ENCODE measurements around the gene CCDC149. TPM values are rescaled to one million over a fixed set of nuclear protein-coding genes. Genes with fewer than 3 reads are reported as not detected.
"Not testable (repeated sequence)": the region's sequence is repeated elsewhere in the genome, so short reads cannot be mapped to it uniquely, and the experiment has no call there.

The CCDC149 gene
- total and polyA plus RNA-seq, 9 of the 15 experiments (the other 6 are each of a cell fraction or from before 2014, with no cell fraction given): 0.04 to 0.18 TPM; not detected in 7

GRCh38 chr4:24909606-24910005, 3.2 kb downstream of the CCDC149 start:
- TF ChIP-seq ZFP36 (IDR thresholded peaks at IDR 0.05; ENCODE audit: low read depth, low read length, partially characterized antibody): peak; percentile 9
- peak; percentile 99 for TF ChIP-seq ZNF431 (CRISPR knock-in tag; IDR thresholded peaks at IDR 0.05)
- H3K36me3 ChIP-seq (ENCODE audit: control insufficient read depth, insufficient read depth, low read length); H3K79me2 ChIP-seq (ENCODE audit: control insufficient read depth, insufficient read depth, low read length); BruUV-seq (replicated peaks); H3K9ac ChIP-seq (ENCODE audit: insufficient read depth in 1 of 2, low read depth in 2 of 2, low read length in 2 of 2); H3K4me2 ChIP-seq (ENCODE audit: insufficient read depth, low read length); H3K4me1 ChIP-seq (replicated peaks in 1 of 2; ENCODE audit: control insufficient read depth in 2 of 2, insufficient read depth in 2 of 2, low read length in 2 of 2); POLR2A ChIA-PET; H4K20me1 ChIP-seq (replicated peaks; ENCODE audit: control insufficient read depth, insufficient read depth, low read length); H3K9me3 ChIP-seq (replicated peaks; ENCODE audit: control insufficient read depth, insufficient read depth, low read depth, low read length); intact Hi-C loops (cut with micrococcal nuclease); in situ Hi-C loops (cut with MboI); FAIRE-seq; ATAC-seq; DNase-seq (ENCODE audit: extremely low read depth in 1 of 4, low spot score in 3 of 4); H3K9me1 ChIP-seq (ENCODE audit: control insufficient read depth, insufficient read depth, low read length); CTCF ChIA-PET (ENCODE audit: low intra/inter-chr PET ratio); H3K27ac ChIP-seq (ENCODE audit: extremely low read depth, low read depth, low read length); H3K4me3 ChIP-seq; H2AFZ ChIP-seq (ENCODE audit: low read depth, low read length): not testable (repeated sequence)
- peaks cover 16 to 29% of the 10 kb centered on the region in 2 experiments; a peak in 4 of 5 replicates for H3K27me3 ChIP-seq (ENCODE audit: control insufficient read depth in 2 of 2, insufficient read depth in 2 of 2, low read length in 2 of 2)
- 0% methylated on average over 3 of the region's 3 CpGs for WGBS (ENCODE audit: insufficient coverage, low coverage, missing lambda C conversion rate)

GRCh38 chr4:24897639-24898038, 15.2 kb downstream of the CCDC149 start:
- no TSS peak for BruUV-seq (replicated peaks)
- ATAC-seq: no peak
- TF ChIP-seq FIP1L1 (IDR thresholded peaks at IDR 0.05; ENCODE audit: low read depth, low read length, poor library complexity, severe bottlenecking) (no peak), ZNF12 (CRISPR knock-in tag; IDR thresholded peaks at IDR 0.05) (no peak)
- TF ChIP-seq, protein P1, sequence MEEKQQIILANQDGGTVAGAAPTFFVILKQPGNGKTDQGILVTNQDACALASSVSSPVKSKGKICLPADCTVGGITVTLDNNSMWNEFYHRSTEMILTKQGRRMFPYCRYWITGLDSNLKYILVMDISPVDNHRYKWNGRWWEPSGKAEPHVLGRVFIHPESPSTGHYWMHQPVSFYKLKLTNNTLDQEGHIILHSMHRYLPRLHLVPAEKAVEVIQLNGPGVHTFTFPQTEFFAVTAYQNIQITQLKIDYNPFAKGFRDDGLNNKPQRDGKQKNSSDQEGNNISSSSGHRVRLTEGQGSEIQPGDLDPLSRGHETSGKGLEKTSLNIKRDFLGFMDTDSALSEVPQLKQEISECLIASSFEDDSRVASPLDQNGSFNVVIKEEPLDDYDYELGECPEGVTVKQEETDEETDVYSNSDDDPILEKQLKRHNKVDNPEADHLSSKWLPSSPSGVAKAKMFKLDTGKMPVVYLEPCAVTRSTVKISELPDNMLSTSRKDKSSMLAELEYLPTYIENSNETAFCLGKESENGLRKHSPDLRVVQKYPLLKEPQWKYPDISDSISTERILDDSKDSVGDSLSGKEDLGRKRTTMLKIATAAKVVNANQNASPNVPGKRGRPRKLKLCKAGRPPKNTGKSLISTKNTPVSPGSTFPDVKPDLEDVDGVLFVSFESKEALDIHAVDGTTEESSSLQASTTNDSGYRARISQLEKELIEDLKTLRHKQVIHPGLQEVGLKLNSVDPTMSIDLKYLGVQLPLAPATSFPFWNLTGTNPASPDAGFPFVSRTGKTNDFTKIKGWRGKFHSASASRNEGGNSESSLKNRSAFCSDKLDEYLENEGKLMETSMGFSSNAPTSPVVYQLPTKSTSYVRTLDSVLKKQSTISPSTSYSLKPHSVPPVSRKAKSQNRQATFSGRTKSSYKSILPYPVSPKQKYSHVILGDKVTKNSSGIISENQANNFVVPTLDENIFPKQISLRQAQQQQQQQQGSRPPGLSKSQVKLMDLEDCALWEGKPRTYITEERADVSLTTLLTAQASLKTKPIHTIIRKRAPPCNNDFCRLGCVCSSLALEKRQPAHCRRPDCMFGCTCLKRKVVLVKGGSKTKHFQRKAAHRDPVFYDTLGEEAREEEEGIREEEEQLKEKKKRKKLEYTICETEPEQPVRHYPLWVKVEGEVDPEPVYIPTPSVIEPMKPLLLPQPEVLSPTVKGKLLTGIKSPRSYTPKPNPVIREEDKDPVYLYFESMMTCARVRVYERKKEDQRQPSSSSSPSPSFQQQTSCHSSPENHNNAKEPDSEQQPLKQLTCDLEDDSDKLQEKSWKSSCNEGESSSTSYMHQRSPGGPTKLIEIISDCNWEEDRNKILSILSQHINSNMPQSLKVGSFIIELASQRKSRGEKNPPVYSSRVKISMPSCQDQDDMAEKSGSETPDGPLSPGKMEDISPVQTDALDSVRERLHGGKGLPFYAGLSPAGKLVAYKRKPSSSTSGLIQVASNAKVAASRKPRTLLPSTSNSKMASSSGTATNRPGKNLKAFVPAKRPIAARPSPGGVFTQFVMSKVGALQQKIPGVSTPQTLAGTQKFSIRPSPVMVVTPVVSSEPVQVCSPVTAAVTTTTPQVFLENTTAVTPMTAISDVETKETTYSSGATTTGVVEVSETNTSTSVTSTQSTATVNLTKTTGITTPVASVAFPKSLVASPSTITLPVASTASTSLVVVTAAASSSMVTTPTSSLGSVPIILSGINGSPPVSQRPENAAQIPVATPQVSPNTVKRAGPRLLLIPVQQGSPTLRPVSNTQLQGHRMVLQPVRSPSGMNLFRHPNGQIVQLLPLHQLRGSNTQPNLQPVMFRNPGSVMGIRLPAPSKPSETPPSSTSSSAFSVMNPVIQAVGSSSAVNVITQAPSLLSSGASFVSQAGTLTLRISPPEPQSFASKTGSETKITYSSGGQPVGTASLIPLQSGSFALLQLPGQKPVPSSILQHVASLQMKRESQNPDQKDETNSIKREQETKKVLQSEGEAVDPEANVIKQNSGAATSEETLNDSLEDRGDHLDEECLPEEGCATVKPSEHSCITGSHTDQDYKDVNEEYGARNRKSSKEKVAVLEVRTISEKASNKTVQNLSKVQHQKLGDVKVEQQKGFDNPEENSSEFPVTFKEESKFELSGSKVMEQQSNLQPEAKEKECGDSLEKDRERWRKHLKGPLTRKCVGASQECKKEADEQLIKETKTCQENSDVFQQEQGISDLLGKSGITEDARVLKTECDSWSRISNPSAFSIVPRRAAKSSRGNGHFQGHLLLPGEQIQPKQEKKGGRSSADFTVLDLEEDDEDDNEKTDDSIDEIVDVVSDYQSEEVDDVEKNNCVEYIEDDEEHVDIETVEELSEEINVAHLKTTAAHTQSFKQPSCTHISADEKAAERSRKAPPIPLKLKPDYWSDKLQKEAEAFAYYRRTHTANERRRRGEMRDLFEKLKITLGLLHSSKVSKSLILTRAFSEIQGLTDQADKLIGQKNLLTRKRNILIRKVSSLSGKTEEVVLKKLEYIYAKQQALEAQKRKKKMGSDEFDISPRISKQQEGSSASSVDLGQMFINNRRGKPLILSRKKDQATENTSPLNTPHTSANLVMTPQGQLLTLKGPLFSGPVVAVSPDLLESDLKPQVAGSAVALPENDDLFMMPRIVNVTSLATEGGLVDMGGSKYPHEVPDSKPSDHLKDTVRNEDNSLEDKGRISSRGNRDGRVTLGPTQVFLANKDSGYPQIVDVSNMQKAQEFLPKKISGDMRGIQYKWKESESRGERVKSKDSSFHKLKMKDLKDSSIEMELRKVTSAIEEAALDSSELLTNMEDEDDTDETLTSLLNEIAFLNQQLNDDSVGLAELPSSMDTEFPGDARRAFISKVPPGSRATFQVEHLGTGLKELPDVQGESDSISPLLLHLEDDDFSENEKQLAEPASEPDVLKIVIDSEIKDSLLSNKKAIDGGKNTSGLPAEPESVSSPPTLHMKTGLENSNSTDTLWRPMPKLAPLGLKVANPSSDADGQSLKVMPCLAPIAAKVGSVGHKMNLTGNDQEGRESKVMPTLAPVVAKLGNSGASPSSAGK (IDR thresholded peaks at IDR 0.05): no peak

More at GRCh38 chr4:24897639-24898038, 15.2 kb downstream of the CCDC149 start:
- in situ Hi-C loops (cut with MboI) (no loop called here), intact Hi-C loops (cut with micrococcal nuclease) (no loop called here)
- H2AFZ ChIP-seq (ENCODE audit: low read depth, low read length): no peak overlapping the region
- DNase-seq (ENCODE audit: extremely low read depth in 1 of 4, low spot score in 3 of 4): no peak
- ChIA-PET CTCF (ENCODE audit: low intra/inter-chr PET ratio) (no interaction called here), POLR2A (interaction anchor here (0.6 kb wide), 1 partner anchor 78 kb away, joined by 3 read pairs; no protein-coding TSS in a partner anchor)
- H3K27ac ChIP-seq (ENCODE audit: extremely low read depth, low read depth, low read length): no peak overlapping the region
- H3K4me2 ChIP-seq (ENCODE audit: insufficient read depth, low read length): no peak overlapping the region
- H4K20me1 ChIP-seq (replicated peaks; ENCODE audit: control insufficient read depth, insufficient read depth, low read length): no peaks in the 10 kb centered on the region
- H3K9me1 ChIP-seq (ENCODE audit: control insufficient read depth, insufficient read depth, low read length): peaks cover 2% of the 10 kb centered on the region
- H3K9ac ChIP-seq (ENCODE audit: insufficient read depth in 1 of 2, low read depth in 2 of 2, low read length in 2 of 2): no peak overlapping the region
- H3K27me3 ChIP-seq (ENCODE audit: control insufficient read depth in 2 of 2, insufficient read depth in 2 of 2, low read length in 2 of 2): peaks cover 0 to 12% of the 10 kb centered on the region in 2 experiments; a peak in 2 of 5 replicates
- WGBS (ENCODE audit: insufficient coverage, low coverage, missing lambda C conversion rate): 2% methylated on average over 6 of the region's 6 CpGs
- no peaks in the 10 kb centered on the region for H3K9me3 ChIP-seq (replicated peaks; ENCODE audit: control insufficient read depth, insufficient read depth, low read depth, low read length)
- no peaks in the 10 kb centered on the region for H3K79me2 ChIP-seq (ENCODE audit: control insufficient read depth, insufficient read depth, low read length)
- H3K4me3 ChIP-seq: no peak overlapping the region
- H3K36me3 ChIP-seq (ENCODE audit: control insufficient read depth, insufficient read depth, low read length): no peaks in the 10 kb centered on the region
- no peak for FAIRE-seq
- H3K4me1 ChIP-seq (replicated peaks in 1 of 2; ENCODE audit: control insufficient read depth in 2 of 2, insufficient read depth in 2 of 2, low read length in 2 of 2): no peaks in the 10 kb centered on the region
